NCI-H2196 treated with DMSO at 0.1 percent for 48 hours (cell line): ENCODE measurements around the gene THSD7A.

Source experiments
- DNase-seq: peaks from one replicate; lab custom pipeline; 2025; ENCODE audit not compliant: unreplicated experiment; lab: John Stamatoyannopoulos, UW

THSD7A gene

GRCh38 chr7:11591943-11592342, 240.1 kb downstream of the THSD7A start:
- no peak for DNase-seq

- no peak for DNase-seq
Measured at GRCh38 chr7:11591055-11591633, 240.9 kb downstream of the THSD7A start.

GRCh38 chr7:11589251-11589650, 242.7 kb downstream of the THSD7A start:
- no peak for DNase-seq

GRCh38 chr7:11587814-11588213, 244.2 kb downstream of the THSD7A start:
- no peak for DNase-seq

GRCh38 chr7:11587048-11587447, 244.9 kb downstream of the THSD7A start:
- DNase-seq: no peak

- no peak for DNase-seq
Measured at GRCh38 chr7:11584406-11585031, 247.5 kb downstream of the THSD7A start.

GRCh38 chr7:11579141-11579540, 252.9 kb downstream of the THSD7A start:
- no peak for DNase-seq

- no peak for DNase-seq
Measured at GRCh38 chr7:11576310-11576709, 255.7 kb downstream of the THSD7A start.

- DNase-seq: no peak
Measured at GRCh38 chr7:11573128-11573750, 258.8 kb downstream of the THSD7A start.

GRCh38 chr7:11570922-11571550, 261.0 kb downstream of the THSD7A start:
- no peak for DNase-seq

GRCh38 chr7:11570205-11570604, 261.8 kb downstream of the THSD7A start:
- no peak for DNase-seq

- DNase-seq: no peak
Measured at GRCh38 chr7:11567571-11567970, 264.4 kb downstream of the THSD7A start.

- DNase-seq: no peak
Measured at GRCh38 chr7:11557627-11558026, 274.4 kb downstream of the THSD7A start.

GRCh38 chr7:11552676-11553296, 279.2 kb downstream of the THSD7A start:
- DNase-seq: no peak

- no peak for DNase-seq
Measured at GRCh38 chr7:11551470-11551869, 280.5 kb downstream of the THSD7A start.

- DNase-seq: no peak
Measured at GRCh38 chr7:11548532-11548931, 283.5 kb downstream of the THSD7A start.

- no peak for DNase-seq
Measured at GRCh38 chr7:11541330-11541729, 290.7 kb downstream of the THSD7A start.

GRCh38 chr7:11540271-11540761, 291.7 kb downstream of the THSD7A start:
- DNase-seq: no peak

- DNase-seq: no peak
Measured at GRCh38 chr7:11539853-11540252, 292.1 kb downstream of the THSD7A start.

GRCh38 chr7:11538751-11539299, 293.2 kb downstream of the THSD7A start:
- no peak for DNase-seq

GRCh38 chr7:11533229-11533820, 298.7 kb downstream of the THSD7A start:
- no peak for DNase-seq
